Left colon (tissue), 2 donors: ENCODE data around the gene PARP14. TPM values are rescaled to one million over a fixed set of nuclear protein-coding genes. Genes with fewer than 3 reads are reported as not detected.

Source experiments
- ATAC-seq: fragments of 200-7000 bp; cut with Tn5 transposase; one replicate; pipeline ENCODE4 v1.9.1; 2020; ENCODE audit warnings: mild to moderate bottlenecking, moderate library complexity
- DNase-seq, 2 donors: peaks; one replicate each; pipeline ENCODE4 v3.0.0-alpha.2; 2020
- intact Hi-C, 2 donors: fragments of 100-400 bp; cut with DNase I in 1 of 2; cut with micrococcal nuclease in 1 of 2; formaldehyde crosslinking; loops; one replicate each; pipeline versions ENCODE4 v1.11.2 to v1.14.0; 2022; cut with DNase I, micrococcal nuclease
- total RNA-seq, 2 donors: library from RNA; stranded (reverse); fragmentation: NEBNext Ultra II Directional; extraction: Animal tissue kit (Norgen Biotek cat#: 25700); gene quantifications; one replicate each; pipeline ENCODE4 v1.2.1, GENCODE V29; 2021
- donor health status: DM: no; HTN: no; CAD: no.
- donor health status: DM: yes; HTN: yes; CAD: no.

PARP14 gene
- total RNA-seq, 2 donors from 2014 or later: 30.3 to 49.7 TPM

DNA sequence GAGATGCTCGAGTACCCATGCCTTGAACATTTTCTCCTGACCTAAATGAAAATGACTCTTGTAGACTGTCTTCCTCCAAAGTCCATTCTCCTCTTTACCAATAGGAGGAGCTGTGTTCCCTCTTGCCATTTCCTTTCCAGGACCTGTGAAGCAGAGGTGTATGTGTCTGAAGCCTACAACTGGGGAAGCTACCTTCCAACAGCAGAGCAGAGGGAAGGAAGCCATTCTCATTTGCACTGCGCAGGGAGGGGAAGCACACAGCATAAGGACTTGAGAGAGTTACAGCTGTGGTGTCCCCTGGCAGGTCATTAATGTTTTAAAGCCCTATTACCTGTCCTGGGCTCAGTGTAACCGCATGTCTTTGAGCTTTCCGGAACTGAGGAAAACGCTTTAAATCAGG lies 74.3 kb downstream of the PARP14 start:
- intact Hi-C loops: no loop called here
- ATAC-seq (peak; percentile 90), DNase-seq (no peak)

- no peak for DNase-seq
- intact Hi-C loops: no loop called here
- ATAC-seq: no peak
These were observed 74.9 kb downstream of the PARP14 start for GRCh38 chr3:122755491-122755890.

DNA sequence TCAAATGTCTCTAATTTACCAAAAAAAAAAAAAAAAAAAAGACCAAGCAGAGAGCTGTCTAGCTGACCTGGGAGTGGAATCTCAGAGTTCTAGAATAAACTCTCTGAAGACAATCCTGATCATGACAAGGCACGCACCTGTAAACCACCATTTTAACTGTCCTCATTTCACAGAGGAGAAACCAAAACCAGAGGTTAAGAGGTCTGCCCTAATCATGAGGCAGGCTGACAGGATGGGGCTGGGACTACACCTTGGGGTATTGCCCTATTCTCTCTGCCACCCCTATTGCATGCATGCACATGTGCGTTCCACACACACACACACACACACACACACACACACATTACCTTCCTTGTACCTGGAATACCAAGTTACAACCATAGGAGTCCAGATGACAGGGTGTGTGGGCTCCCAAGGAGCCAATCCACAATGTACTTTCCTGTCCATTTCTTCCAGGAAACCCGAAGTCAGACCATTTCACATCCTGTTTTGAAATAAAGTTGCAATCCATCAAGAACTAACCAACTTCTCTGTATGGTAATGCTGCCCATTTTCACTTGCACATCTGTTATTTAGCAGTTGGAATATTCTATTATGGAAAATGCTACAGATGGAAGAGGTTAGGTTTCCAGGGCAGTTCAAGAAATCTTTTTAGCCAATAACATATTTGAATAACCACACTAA lies 78.4 kb downstream of the PARP14 start:
- no peak for ATAC-seq
- DNase-seq: no peak

DNA sequence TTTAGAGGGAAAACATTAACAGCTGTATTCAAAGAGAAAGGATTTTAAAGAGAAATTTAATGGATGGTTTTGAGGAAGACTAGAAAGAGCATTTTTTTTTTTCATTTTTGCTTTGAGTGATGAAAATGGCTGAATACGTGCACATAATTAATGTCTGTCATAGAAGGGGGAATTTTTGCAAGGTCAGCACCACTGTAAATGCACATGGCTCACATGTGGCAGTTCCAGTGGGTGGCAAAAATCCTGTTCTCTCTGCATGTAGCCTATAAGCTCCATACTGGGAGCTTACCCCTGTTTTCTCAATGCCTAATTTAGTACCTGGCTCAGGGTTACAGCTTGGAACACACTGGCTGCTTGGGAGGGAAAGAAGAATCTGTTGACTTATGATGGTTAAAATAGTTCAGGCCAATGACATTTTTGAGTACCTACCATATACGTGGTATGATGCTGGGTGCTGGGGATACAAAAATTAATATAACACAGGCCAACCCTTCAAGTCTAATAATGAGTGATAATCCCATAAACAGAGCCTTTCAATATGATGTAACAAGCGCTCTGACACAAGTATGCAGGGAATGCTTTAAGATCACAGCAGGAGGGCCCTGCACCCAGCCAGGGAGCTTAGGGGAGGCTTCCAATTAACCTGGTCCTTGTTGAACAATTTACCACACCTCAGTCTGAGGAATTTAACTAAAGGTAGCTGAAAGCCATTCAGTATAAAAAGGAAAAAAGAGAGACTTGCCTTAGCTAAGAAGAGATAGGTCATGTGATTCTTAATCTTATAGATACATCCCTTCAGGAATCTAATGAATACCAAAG lies 80.0 kb downstream of the PARP14 start:
- DNase-seq (no peak), ATAC-seq (no peak)
- intact Hi-C loops: no loop called here

More for the DNA sequence above, 78.4 kb downstream of the PARP14 start:
- intact Hi-C loops: no loop called here

- DNase-seq: no peak
- no peak for ATAC-seq
These were observed 85.8 kb downstream of the PARP14 start for GRCh38 chr3:122766430-122766829.

DNA sequence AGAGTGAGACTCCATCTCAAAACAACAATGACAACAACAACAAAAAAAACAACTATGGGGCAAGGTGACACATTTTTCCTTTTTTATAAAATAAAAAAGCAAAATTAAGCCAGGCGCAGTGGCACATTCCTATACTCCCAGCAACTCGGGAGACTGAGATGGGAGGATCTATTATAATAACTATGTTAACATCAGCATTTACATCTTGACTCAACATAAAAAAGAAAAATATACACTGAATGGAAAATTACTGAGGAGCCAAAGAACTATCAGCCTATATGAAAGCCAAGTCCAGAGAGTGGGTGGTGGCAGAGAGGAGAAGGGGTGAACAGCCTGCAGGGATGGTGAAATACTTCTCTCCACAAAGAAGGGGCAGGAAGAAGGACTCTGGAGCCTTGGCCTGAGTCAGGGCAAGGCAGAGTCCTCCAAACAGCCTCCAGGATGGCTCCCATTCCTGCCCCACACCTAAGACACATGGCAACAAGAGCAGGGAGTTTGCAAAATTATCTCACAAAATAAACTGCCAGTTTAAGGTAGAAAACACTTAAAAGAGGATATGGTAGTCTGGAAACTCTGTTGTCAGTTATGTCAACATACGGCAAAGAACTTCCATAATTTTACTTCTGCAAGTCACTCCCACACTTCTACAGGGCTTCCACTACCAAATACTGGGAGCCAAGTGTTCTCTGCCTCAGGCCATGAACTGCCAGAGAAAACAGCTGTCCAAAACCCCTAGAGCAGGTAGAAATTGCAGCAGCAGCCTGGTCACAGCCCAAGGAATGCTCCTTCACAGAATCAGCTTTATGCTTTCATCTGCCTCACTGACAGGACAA lies 87.1 kb downstream of the PARP14 start:
- intact Hi-C loops: no loop called here
- DNase-seq (no peak), ATAC-seq (no peak)

More at GRCh38 chr3:122766430-122766829, 85.8 kb downstream of the PARP14 start:
- intact Hi-C loops: no loop called here

DNA sequence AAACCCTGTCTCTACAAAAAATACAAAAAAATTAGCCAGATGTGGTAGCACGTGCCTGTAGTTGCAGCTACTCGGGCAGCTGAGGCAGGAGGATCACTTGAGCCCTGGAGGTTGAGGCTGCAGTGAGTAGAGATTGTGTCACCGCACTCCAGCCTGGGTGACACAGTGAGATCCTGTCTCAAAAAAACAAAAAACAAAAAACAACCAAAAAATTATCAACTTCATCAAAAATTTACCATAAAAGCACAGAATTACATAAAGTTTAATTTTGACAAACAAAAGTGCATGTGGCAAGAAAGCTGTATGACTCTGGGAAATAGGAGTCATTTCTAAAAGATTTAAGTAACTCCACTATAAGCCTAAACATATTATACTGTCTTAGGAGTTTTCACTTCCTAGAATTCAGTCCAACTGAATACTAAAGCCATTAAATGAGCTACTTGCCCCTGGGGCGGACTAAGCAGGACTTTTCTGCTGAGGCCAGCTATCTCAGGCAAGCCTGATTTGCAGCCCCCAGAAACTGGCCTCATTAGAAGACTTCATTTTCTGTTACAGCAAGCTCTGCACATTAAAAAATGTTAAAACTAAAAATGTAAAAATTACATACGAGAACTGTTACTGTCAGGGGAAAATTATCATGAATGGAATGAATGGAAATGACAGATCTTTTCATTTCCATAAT lies 90.0 kb downstream of the PARP14 start:
- intact Hi-C loops: no loop called here
- DNase-seq: no peak
- ATAC-seq: no peak

- ATAC-seq: no peak
- intact Hi-C loops: no loop called here
These were observed 92.2 kb downstream of the PARP14 start for GRCh38 chr3:122772827-122773226.

DNA sequence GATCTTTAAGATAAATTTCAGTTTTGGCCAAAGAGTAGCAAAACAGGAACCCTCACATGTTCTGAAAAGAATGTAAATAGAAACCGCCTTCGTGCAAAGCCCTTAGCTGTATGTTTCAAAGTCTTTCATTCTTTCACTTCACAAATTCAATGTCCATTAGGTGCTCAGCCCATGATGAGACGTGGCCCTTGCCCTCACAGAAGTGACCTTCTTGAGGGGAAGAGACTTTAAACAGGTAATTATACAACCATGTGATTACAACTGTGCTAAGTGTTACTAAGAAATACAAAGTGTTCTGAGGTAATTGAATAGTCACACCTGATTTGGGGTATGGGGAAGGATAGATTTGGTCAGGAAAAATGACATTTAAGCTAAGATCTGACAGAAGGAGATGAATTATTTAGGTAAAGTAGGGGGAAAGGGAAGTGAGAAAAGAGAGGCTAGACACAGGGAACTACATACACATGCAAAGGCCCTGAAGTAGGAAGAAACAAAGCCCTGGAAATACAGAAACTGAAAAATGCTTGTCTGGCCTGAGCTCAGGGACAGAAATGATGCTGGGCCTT lies 93.4 kb downstream of the PARP14 start:
- intact Hi-C loops: no loop called here
- ATAC-seq: peak; percentile 48
- DNase-seq: no peak

More at GRCh38 chr3:122772827-122773226, 92.2 kb downstream of the PARP14 start:
- DNase-seq: no peak

- intact Hi-C loops: no loop called here
- ATAC-seq (no peak), DNase-seq (no peak)
These were observed 93.9 kb downstream of the PARP14 start for GRCh38 chr3:122774564-122774963.

- intact Hi-C loops: no loop called here
- DNase-seq (no peak), ATAC-seq (no peak)
These were observed 96.2 kb downstream of the PARP14 start for GRCh38 chr3:122776675-122777468.

DNA sequence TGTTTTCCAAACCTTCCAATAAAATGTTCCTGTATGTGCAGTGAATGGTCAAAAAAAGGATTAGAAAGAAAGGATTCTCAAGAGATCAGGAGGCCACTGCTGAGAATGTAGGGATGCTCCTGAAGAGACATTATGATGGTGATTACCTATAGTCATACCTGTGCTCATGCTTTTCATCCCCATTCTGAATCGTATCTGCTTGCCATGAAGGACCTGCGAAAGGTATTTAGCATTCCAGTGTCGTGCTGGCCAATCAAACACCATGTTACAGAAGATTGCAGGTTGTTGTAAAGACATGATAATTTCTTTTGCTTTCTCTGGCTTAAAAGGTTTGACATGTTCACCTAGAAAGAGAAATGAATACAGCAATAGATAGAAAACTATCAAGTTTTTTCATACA lies 96.9 kb downstream of the PARP14 start:
- intact Hi-C loops: no loop called here
- ATAC-seq (no peak), DNase-seq (no peak)

Other genes with a start within 250 kb of the PARP14 start
- 10 to 100 TPM; 57.4 to 59.0 TPM for gene KPNA1, start 165.9 kb upstream of the PARP14 start, total RNA-seq
- 10 to 100 TPM; 22.4 to 48.2 TPM for gene PARP9, start 116.5 kb upstream of the PARP14 start, total RNA-seq
- 10 to 100 TPM; 43.9 to 60.5 TPM for gene DTX3L, start 116.5 kb upstream of the PARP14 start, total RNA-seq
- gene PARP15, start 103.2 kb upstream of the PARP14 start, total RNA-seq: 1 to 10 TPM in 1 of 2 donors, under 1 TPM in 1; 0.70 to 1.4 TPM
- gene HSPBAP1, start 113.0 kb downstream of the PARP14 start, total RNA-seq: 1 to 10 TPM; 6.3 to 8.5 TPM
- 10 to 100 TPM; 21.7 to 29.9 TPM for gene SLC49A4, start 114.2 kb downstream of the PARP14 start, total RNA-seq